ENCODE measurements around the gene BAD.

- no peak for TF ChIP-seq CTCF (IDR thresholded peaks at IDR 0.05 in 4 of 5, conservative IDR thresholded peaks at IDR 0.05 in 1 of 5)
- no peak for TF ChIP-seq POLR2A (IDR thresholded peaks at IDR 0.05)
These were observed 11.3 kb upstream of the BAD start for GRCh38 chr11:64295760-64296159.
